ENCODE results near the gene FOXP1.

Gene FOXP1

GRCh38 chr3:71563827-71564226 lies 19.7 kb downstream of the FOXP1 start:
- DNase-seq (ENCODE audit: low spot score): no peak

GRCh38 chr3:71562938-71563337 lies 20.6 kb downstream of the FOXP1 start:
- no peak for DNase-seq (ENCODE audit: low spot score)

GRCh38 chr3:71560665-71561064 lies 22.9 kb downstream of the FOXP1 start:
- DNase-seq (ENCODE audit: low spot score): no peak

- DNase-seq (ENCODE audit: low spot score): no peak
Observed at GRCh38 chr3:71559578-71560162, 23.9 kb downstream of the FOXP1 start.

- DNase-seq (ENCODE audit: low spot score): no peak
Observed at GRCh38 chr3:71559021-71559420, 24.5 kb downstream of the FOXP1 start.

- DNase-seq (ENCODE audit: low spot score): no peak
Observed at GRCh38 chr3:71554649-71555048, 28.9 kb downstream of the FOXP1 start.

- DNase-seq (ENCODE audit: low spot score): no peak
Observed at GRCh38 chr3:71551311-71551919, 32.1 kb downstream of the FOXP1 start.

GRCh38 chr3:71549951-71550350 lies 33.6 kb downstream of the FOXP1 start:
- DNase-seq (ENCODE audit: low spot score): no peak

- DNase-seq (ENCODE audit: low spot score): no peak
Observed at GRCh38 chr3:71548705-71549384, 34.7 kb downstream of the FOXP1 start.

- no peak for DNase-seq (ENCODE audit: low spot score)
Observed at GRCh38 chr3:71547249-71548198, 36.0 kb downstream of the FOXP1 start.

- no peak for DNase-seq (ENCODE audit: low spot score)
Observed at GRCh38 chr3:71546821-71547220, 36.7 kb downstream of the FOXP1 start.

GRCh38 chr3:71545330-71545729 lies 38.2 kb downstream of the FOXP1 start:
- no peak for DNase-seq (ENCODE audit: low spot score)

GRCh38 chr3:71543371-71544016 lies 40.0 kb downstream of the FOXP1 start:
- no peak for DNase-seq (ENCODE audit: low spot score)

GRCh38 chr3:71542521-71543370 lies 40.8 kb downstream of the FOXP1 start:
- peak; percentile 43 for DNase-seq (ENCODE audit: low spot score)

- no peak for DNase-seq (ENCODE audit: low spot score)
Observed at GRCh38 chr3:71541313-71541712, 42.2 kb downstream of the FOXP1 start.

- no peak for DNase-seq (ENCODE audit: low spot score)
Observed at GRCh38 chr3:71537211-71537611, 46.3 kb downstream of the FOXP1 start.

- DNase-seq (ENCODE audit: low spot score): no peak
Observed at GRCh38 chr3:71536376-71536965, 47.1 kb downstream of the FOXP1 start.

- DNase-seq (ENCODE audit: low spot score): no peak
Observed at GRCh38 chr3:71533588-71533987, 49.9 kb downstream of the FOXP1 start.

GRCh38 chr3:71532639-71533395 lies 50.7 kb downstream of the FOXP1 start:
- DNase-seq (ENCODE audit: low spot score): peak; percentile 64

Measured in LoVo (cell line).